ENCODE data around the gene TWIST2. TPM values are rescaled to one million over a fixed set of nuclear protein-coding genes. Genes with fewer than 3 reads are reported as not detected.

The TWIST2 gene
- total RNA-seq, 2 donors from 2014 or later = not detected

GRCh38 chr2:238893349-238894000, 45.6 kb downstream of the TWIST2 start:
- no peak for ATAC-seq (replicated peaks)
- H3K36me3 Mint-ChIP-seq (ENCODE audit: low read depth) = no peaks in the 10 kb centered on the region

GRCh38 chr2:238894226-238894949, 46.5 kb downstream of the TWIST2 start:
- H3K36me3 Mint-ChIP-seq (ENCODE audit: low read depth) = no peaks in the 10 kb centered on the region
- H3K4me3 Mint-ChIP-seq = no peak overlapping the region
- no peaks in the 10 kb centered on the region for H3K9me3 Mint-ChIP-seq
- no peaks in the 10 kb centered on the region for H3K4me1 Mint-ChIP-seq
- ATAC-seq (replicated peaks) = no peak
- H3K27me3 Mint-ChIP-seq = peaks cover 11% of the 10 kb centered on the region
- H3K27ac Mint-ChIP-seq = no peak overlapping the region

More at GRCh38 chr2:238893349-238894000, 45.6 kb downstream of the TWIST2 start:
- Mint-ChIP-seq H3K4me3 (no peak overlapping the region), H3K4me1 (no peaks in the 10 kb centered on the region), H3K27ac (no peak overlapping the region), H3K9me3 (no peaks in the 10 kb centered on the region), H3K27me3 (peaks cover 8% of the 10 kb centered on the region)

GRCh38 chr2:238894950-238895298, 47.0 kb downstream of the TWIST2 start:
- no peak overlapping the region for H3K27ac Mint-ChIP-seq
- H3K27me3 Mint-ChIP-seq = peaks cover 8% of the 10 kb centered on the region
- H3K9me3 Mint-ChIP-seq = no peaks in the 10 kb centered on the region
- H3K4me3 Mint-ChIP-seq = no peak overlapping the region
- H3K4me1 Mint-ChIP-seq = no peaks in the 10 kb centered on the region
- ATAC-seq (replicated peaks) = no peak
- no peaks in the 10 kb centered on the region for H3K36me3 Mint-ChIP-seq (ENCODE audit: low read depth)

GRCh38 chr2:238895361-238895882, 47.5 kb downstream of the TWIST2 start:
- Mint-ChIP-seq H3K9me3 (no peaks in the 10 kb centered on the region), H3K36me3 (ENCODE audit: low read depth) (no peaks in the 10 kb centered on the region), H3K27me3 (peaks cover 8% of the 10 kb centered on the region), H3K4me3 (no peak overlapping the region), H3K27ac (no peak overlapping the region), H3K4me1 (no peaks in the 10 kb centered on the region)
- no peak for ATAC-seq (replicated peaks)

- Mint-ChIP-seq H3K27me3 (peaks cover 8% of the 10 kb centered on the region), H3K9me3 (no peaks in the 10 kb centered on the region), H3K27ac (no peak overlapping the region), H3K4me1 (no peaks in the 10 kb centered on the region), H3K36me3 (ENCODE audit: low read depth) (no peaks in the 10 kb centered on the region), H3K4me3 (no peak overlapping the region)
- no peak for ATAC-seq (replicated peaks)
Observed at GRCh38 chr2:238895891-238896600, 48.2 kb downstream of the TWIST2 start.

GRCh38 chr2:238896641-238897040, 48.8 kb downstream of the TWIST2 start:
- no peaks in the 10 kb centered on the region for H3K36me3 Mint-ChIP-seq (ENCODE audit: low read depth)
- H3K4me3 Mint-ChIP-seq = no peak overlapping the region
- ATAC-seq (replicated peaks) = no peak
- no peak overlapping the region for H3K27ac Mint-ChIP-seq
- peaks cover 11% of the 10 kb centered on the region for H3K27me3 Mint-ChIP-seq
- no peaks in the 10 kb centered on the region for H3K9me3 Mint-ChIP-seq
- no peaks in the 10 kb centered on the region for H3K4me1 Mint-ChIP-seq

GRCh38 chr2:238897122-238897880, 49.4 kb downstream of the TWIST2 start:
- no peak for ATAC-seq (replicated peaks)
- Mint-ChIP-seq H3K36me3 (ENCODE audit: low read depth) (no peaks in the 10 kb centered on the region), H3K9me3 (no peaks in the 10 kb centered on the region), H3K4me1 (no peaks in the 10 kb centered on the region), H3K27me3 (peaks cover 11% of the 10 kb centered on the region), H3K27ac (no peak overlapping the region), H3K4me3 (no peak overlapping the region)

GRCh38 chr2:238897911-238898311, 50.0 kb downstream of the TWIST2 start:
- Mint-ChIP-seq H3K27ac (no peak overlapping the region), H3K36me3 (ENCODE audit: low read depth) (no peaks in the 10 kb centered on the region), H3K27me3 (peaks cover 11% of the 10 kb centered on the region), H3K9me3 (no peaks in the 10 kb centered on the region), H3K4me1 (no peaks in the 10 kb centered on the region), H3K4me3 (no peak overlapping the region)
- ATAC-seq (replicated peaks) = no peak

- H3K4me3 Mint-ChIP-seq = no peak overlapping the region
- no peaks in the 10 kb centered on the region for H3K9me3 Mint-ChIP-seq
- H3K27ac Mint-ChIP-seq = no peak overlapping the region
- H3K4me1 Mint-ChIP-seq = no peaks in the 10 kb centered on the region
- H3K36me3 Mint-ChIP-seq (ENCODE audit: low read depth) = no peaks in the 10 kb centered on the region
- H3K27me3 Mint-ChIP-seq = peaks cover 11% of the 10 kb centered on the region
- ATAC-seq (replicated peaks) = no peak
Observed at GRCh38 chr2:238898534-238899281, 50.8 kb downstream of the TWIST2 start.

GRCh38 chr2:238899386-238899785, 51.5 kb downstream of the TWIST2 start:
- peaks cover 11% of the 10 kb centered on the region for H3K27me3 Mint-ChIP-seq

GRCh38 chr2:238900511-238900910, 52.6 kb downstream of the TWIST2 start:
- Mint-ChIP-seq H3K4me1 (no peaks in the 10 kb centered on the region), H3K27ac (no peak overlapping the region), H3K9me3 (no peaks in the 10 kb centered on the region), H3K27me3 (peaks cover 6% of the 10 kb centered on the region), H3K36me3 (ENCODE audit: low read depth) (no peaks in the 10 kb centered on the region), H3K4me3 (no peak overlapping the region)
- ATAC-seq (replicated peaks) = no peak

More at GRCh38 chr2:238899386-238899785, 51.5 kb downstream of the TWIST2 start:
- H3K36me3 Mint-ChIP-seq (ENCODE audit: low read depth) = no peaks in the 10 kb centered on the region
- H3K4me1 Mint-ChIP-seq = no peaks in the 10 kb centered on the region
- ATAC-seq (replicated peaks) = no peak
- H3K9me3 Mint-ChIP-seq = no peaks in the 10 kb centered on the region
- no peak overlapping the region for H3K4me3 Mint-ChIP-seq
- no peak overlapping the region for H3K27ac Mint-ChIP-seq

- no peaks in the 10 kb centered on the region for H3K4me1 Mint-ChIP-seq
- H3K4me3 Mint-ChIP-seq = no peak overlapping the region
- H3K27ac Mint-ChIP-seq = no peak overlapping the region
- H3K27me3 Mint-ChIP-seq = peaks cover 9% of the 10 kb centered on the region
- no peaks in the 10 kb centered on the region for H3K36me3 Mint-ChIP-seq (ENCODE audit: low read depth)
- no peaks in the 10 kb centered on the region for H3K9me3 Mint-ChIP-seq
- ATAC-seq (replicated peaks) = no peak
Observed at GRCh38 chr2:238901461-238902057, 53.7 kb downstream of the TWIST2 start.

GRCh38 chr2:238902285-238902684, 54.4 kb downstream of the TWIST2 start:
- Mint-ChIP-seq H3K9me3 (no peaks in the 10 kb centered on the region), H3K36me3 (ENCODE audit: low read depth) (no peaks in the 10 kb centered on the region), H3K27me3 (peaks cover 9% of the 10 kb centered on the region), H3K27ac (no peak overlapping the region), H3K4me1 (no peaks in the 10 kb centered on the region), H3K4me3 (no peak overlapping the region)
- ATAC-seq (replicated peaks) = no peak
